NCI-H226 (cell line): ENCODE results near the gene ELFN1.
A peak's percentile ranks its signal among the peaks of the same experiment; 100 is the strongest.

Experiments
- DNase-seq: peaks from one replicate; pipeline ENCODE4 v3.0.0-alpha.2; 2015

The ELFN1 gene

GRCh38 chr7:1669954-1670893, at the start of gene ELFN1:
TSS of gene ELFN1 (plus strand) at chr7:1670277. CDS start at chr7:1744597, 74,320 bp downstream.
- peak; percentile 86 for DNase-seq

- DNase-seq, result no peak
These were observed 49.2 kb upstream of the ELFN1 start for GRCh38 chr7:1620835-1621234.

DNA sequence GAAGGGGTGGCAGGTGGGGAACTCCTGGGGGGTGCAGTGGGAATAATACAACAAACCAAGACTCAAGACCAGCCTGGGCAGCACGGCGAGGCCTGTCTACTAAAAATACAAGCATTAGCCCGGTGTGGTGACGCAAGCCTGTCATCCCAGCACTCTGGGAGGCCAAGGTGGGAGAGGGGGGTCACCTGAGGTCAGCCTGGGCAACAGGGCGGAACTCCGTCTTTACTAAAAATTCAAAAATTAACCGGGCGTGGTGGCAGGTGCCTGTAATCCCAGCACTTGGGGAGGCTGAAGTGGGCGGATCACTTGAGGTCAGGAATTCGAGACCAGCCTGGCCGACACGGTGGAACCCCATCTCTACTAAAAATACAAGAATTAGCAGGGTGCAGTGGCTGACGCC, 48.4 kb upstream of the ELFN1 start:
- no peak for DNase-seq

DNA sequence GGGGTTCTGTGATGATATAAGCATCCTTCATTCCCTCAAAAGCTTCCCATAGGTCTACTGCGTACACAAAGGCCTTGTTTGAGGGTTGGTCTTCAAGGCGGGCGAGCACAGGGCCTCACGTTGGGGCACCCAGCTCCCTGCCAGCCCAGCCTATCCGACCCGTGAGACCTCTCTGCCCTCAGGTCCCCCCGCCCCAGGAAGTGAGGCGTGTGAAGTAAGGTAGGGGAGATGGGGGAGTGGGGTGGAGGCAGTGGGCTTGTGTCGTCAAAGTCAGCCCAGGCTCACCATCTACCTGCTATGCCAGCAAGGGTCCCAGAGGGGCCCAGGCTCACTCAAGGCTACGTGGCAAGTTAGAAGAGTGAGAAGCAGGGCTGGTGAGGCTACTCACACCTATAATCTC, 47.6 kb upstream of the ELFN1 start:
- no peak for DNase-seq

DNA sequence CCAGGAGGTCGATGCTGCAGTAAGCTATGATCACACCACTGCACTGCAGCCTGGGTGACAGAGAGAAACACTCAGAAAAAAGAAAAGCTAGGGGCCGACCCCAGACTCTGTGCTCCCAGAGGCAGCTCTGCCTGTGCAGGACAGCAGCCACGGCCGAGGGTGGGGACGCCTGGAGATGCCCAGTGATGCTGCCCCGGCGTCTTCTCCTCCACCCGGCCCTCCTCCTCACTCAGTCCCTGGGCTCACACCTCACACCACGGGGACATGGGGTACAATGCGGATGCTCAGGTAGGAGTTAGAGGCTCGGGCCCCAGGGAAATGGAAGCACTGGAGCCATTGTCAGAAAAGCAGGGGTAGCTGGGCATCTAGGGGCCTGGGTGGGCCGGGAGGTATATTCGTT, 46.3 kb upstream of the ELFN1 start:
- DNase-seq, result no peak

DNA sequence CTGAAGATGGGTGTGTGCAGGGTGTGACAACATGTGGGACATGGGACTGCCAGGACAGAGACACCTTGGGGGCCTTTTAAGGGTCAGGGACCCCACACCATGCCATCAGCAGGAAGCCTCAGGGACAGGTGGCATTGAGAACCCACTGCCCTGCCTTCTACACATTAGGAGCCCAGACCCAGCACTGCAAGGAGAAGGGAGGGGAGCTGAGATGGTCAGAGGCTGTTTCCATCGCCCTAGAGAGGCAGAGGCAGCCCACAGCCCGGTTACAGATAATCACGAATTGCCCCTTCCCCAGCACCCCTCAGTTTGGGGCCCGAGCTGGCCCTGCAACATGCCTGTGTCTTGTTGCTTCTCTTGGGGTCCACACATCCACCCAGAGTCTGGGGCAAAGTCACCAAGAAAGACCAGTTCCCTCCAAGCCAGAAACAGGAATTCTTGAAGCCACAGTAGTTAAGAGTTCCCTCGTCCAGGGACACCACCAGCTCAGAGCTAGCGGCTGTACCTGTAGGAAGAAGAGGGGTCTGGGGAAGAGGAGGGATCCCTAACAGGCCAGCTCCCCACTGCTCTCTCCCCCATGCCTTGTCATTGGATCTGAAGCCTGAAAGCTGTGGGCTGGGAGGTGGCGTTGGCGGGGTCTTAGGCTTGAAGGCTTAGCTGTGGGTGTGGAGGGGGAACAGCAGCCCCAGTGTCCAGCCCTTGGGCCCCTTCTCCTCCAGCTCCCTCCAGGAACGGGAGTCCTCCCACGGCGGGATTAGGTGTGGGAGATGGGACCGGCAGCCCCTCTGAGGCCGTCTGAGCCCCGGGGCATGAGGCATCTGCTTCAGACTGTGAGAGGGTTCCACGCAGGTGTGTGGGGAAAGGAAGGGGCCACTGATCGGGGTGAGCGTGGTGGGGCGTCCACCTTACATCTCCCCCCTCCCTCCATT, 44.8 kb upstream of the ELFN1 start:
- DNase-seq, result no peak

DNA sequence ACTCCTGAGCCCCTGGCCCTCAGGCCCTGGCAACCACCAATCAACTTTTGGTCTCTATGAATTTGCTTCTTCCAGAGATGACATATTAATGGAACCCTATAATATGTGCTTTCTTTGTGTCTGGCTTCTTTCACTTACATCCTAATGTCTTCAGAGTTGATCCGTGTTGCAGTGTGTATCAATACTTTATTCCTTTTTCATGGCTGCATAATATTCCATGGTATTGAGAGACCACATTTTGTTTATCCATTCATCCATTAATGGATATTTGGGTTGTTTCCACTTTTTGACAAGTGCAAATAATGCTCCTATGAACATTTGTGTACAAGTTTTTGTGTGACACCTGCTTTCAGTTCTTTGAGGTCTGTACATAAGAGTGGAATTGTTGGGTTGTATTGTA, 43.3 kb upstream of the ELFN1 start:
- no peak for DNase-seq

DNA sequence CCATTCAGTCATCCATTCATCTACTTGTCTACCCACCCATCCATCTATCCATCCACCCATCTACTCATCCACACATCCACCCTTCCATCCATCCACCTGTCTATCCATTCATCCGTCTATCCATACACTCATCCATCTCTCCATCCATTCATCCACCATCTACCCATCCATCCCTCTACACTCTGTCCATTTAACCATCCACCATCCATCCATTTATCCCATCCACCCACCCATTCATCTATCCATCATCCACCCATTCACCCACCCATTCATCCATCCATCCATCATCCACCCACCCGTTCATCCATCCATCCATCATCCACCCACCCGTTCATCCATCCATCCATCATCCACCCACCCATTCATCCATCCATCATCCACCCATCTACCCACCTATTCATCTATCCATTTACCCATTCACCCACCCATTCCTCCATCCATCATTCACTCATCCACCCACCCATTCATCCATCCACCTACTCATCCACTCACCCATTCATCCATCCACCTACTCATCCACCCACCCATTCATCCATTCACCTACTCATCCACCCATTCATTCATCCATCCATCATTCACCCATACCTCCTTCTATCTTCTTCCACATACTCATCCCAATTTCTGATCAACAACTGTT, 39.3 kb upstream of the ELFN1 start:
- no peak for DNase-seq

GRCh38 chr7:1631678-1632077, 38.4 kb upstream of the ELFN1 start:
- no peak for DNase-seq

- no peak for DNase-seq
These were observed 37.6 kb upstream of the ELFN1 start for GRCh38 chr7:1632506-1632905.

DNA sequence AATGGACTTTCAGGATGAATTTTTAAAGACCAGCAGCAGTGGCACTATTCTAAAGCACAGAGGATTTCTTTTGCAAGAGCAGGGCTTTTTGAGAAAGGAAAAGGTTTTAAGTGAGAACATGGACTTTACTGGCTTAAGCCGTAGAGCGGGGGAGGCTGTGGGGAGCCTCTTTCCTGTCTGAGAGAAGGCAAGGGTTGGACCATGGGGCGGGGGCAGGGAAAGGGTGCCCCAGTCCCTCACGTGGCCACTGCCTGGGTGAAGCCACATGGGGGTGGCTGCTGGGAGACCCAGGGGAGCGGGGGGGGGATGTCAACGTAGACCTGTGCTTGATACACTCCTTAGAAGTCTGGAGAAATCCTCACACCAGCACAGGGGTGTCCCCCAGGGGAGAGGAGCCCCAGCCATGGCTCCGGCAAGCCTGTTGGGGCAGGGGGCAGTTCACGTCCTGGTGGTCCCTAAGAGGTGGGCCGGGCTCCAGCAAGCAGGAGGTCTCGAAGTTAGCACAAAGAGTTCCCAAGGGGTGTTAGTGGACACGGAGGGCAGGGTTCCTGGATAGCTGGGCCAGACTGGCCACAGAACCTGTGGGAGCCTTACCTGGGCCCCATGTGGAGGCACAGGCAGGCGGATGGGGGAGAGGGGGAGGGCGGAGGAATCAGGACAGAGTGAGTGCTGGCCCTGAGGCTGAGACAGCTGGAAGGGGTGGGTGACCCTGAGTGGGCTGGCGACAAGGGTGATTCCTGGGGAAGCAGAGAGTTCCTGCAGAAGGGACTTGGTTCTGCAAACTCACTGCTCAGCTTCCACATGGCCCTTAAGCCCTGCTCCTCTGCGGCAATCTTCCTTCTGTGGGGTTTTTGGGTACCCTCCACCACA, 36.9 kb upstream of the ELFN1 start:
- DNase-seq, result no peak

- no peak for DNase-seq
These were observed 34.7 kb upstream of the ELFN1 start for GRCh38 chr7:1635401-1635800.

DNA sequence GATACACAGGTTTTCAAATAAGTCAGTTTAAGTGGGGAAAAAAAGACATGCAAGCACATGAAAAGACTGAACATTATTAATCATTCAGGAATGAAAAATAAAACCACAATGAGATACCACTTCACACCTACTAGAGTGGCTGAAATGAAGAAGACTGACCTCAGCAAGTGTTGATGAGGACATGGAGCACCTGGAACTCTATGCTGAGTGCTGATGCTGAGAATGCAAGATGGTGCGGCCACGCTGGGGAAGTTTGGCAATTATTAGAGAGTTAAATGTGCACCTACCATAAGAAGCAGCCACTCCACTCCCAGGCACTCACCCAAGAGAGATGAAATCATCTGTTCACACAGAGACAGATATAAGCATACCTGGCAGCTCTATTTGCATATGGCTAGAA, 32.9 kb upstream of the ELFN1 start:
- peak; percentile 30 for DNase-seq

DNA sequence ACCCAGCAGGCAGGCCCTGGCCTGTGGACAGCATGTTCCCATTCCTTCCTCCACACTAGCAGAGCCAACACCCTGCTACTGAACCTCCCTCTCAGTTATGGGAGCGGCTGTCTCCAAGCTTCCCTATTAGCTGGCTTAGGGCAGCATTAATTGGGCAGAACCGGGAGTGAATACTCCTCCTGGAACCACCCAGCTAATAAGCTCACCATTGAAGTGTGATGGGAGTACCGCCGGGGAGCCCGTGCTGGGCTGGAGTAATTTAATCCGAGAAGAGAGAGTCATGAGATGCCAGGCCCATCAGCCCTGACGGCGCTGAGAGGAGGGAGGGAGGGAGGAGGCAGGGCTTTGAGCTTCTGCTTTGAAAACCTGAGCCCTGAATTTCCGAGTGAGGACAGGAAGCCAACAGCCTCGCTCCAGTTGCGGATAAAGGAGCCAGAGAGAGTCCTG, 31.8 kb upstream of the ELFN1 start:
- no peak for DNase-seq

- DNase-seq, result no peak
These were observed 31.0 kb upstream of the ELFN1 start for GRCh38 chr7:1639071-1639470.

- DNase-seq, result no peak
These were observed 30.4 kb upstream of the ELFN1 start for GRCh38 chr7:1639532-1640175.

DNA sequence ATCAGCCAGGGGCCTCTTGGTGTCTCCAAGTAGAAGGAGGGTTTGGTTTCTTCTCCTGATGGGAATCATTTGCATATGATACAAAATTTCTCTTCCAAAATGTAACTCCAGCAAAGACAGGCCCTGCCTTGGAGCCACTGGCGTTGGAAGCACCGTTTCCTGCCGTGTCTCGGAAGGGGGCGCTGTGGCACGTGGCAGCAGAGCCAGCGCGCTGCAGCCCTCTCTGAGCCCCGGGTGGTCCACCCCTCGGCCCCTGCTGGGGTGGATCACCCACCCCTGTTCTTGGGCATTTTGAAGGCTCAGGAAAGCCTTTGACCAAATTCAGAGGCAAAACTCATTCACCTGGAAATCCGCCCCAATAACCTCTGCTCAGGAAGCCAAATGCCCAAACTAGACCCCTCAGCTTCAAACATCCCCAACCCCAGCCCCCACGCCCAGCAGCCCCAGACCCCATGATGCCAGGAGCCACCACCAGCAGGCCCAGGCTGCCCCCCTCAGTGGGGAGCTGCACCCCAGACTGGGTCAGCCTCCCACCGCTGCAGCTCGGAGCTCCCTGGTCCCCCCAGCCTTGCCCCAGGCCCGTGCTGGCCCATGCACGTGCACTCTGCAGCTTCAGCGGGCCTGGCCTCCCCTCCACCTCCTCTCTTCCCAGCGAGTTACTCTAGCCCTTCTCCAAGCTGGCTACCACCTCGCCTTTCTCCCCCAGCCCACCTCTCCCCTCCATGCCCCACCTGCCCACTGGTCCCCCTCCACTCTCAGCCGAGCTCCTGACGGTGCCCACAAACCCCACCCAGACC, 29.5 kb upstream of the ELFN1 start:
- DNase-seq, result no peak

- DNase-seq, result no peak
These were observed 28.9 kb upstream of the ELFN1 start for GRCh38 chr7:1641173-1641572.

GRCh38 chr7:1641661-1642260, 28.3 kb upstream of the ELFN1 start:
- no peak for DNase-seq

GRCh38 chr7:1642291-1642731, 27.8 kb upstream of the ELFN1 start:
- DNase-seq, result no peak
